ENCODE results near the gene PAPPA. TPM values are rescaled to one million over a fixed set of nuclear protein-coding genes. Genes with fewer than 3 reads are reported as not detected.

The PAPPA gene
- total and polyA plus RNA-seq, 2 of the 8 experiments (the other 6 are each of a cell fraction or from before 2014, with no cell fraction given) = 0.18 to 0.63 TPM

DNA sequence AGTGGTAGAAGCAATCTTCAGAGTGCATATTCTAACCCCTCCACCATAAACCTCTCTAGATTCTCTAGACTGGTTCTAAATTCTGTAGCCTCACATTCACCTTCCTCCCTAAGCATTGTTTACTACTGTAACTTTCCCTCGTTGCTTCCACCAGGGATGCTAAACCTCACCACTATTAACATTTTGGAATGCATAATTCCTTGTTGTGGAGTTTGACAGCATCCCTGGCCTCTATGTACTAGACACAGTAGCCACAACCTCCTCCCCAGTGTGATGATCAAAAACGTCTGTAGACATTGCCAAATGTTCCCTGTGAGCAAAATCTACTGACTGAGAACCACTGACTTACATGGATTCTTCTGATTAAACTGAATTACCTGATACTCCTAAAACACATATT, 18.6 kb downstream of the PAPPA start (continued):
- TF ChIP-seq TEAD4 (IDR thresholded peaks at IDR 0.05; ENCODE audit: low read depth, low read length) = no peak
- TF ChIP-seq KDM1A (IDR thresholded peaks at IDR 0.05; ENCODE audit: borderline replicate concordance, low read length) = no peak
- no peak for TF ChIP-seq HDAC2 (IDR thresholded peaks at IDR 0.05; ENCODE audit: borderline replicate concordance in 1 of 2, low read depth in 2 of 2, low read length in 2 of 2)
- TF ChIP-seq GABPA (IDR thresholded peaks at IDR 0.05; ENCODE audit: borderline replicate concordance, insufficient read depth, low read length) = no peak

Data from H1 (cell line).